Breast epithelium (tissue), 4 donors: Measurements from ENCODE around the gene MFSD6. TPM values are rescaled to one million over a fixed set of nuclear protein-coding genes. Genes with fewer than 3 reads are reported as not detected.

Experiments used
- DNase-seq, 2 donors: peaks; one replicate each; pipeline ENCODE4 v3.0.0-alpha.2; 2019; ENCODE audit warnings: low spot score in 2 of 2
- H3K27ac ChIP-seq, 2 donors: fragments of 200-600 bp; sonication (generic) in 1 of 2; one replicate each; pipeline ENCODE4 v1.5.1; 2016 to 2019; ENCODE audit warnings: mild to moderate bottlenecking in 1 of 2
- H3K27me3 ChIP-seq, 2 donors: fragments of 200-600 bp; sonication (generic) in 1 of 2; one replicate each; pipeline versions ENCODE4 v1.5.1 to v1.6.0; 2017 to 2019; ENCODE audit warnings: control low read depth in 1 of 2, mild to moderate bottlenecking in 1 of 2
- H3K36me3 ChIP-seq: fragments of 200-600 bp; one replicate; pipeline ENCODE4 v1.5.1; 2019
- H3K4me1 ChIP-seq, 2 donors: fragments of 200-600 bp; sonication (generic); one replicate each; pipeline ENCODE4 v1.5.1; 2016 to 2019; ENCODE audit warnings: control low read depth in 1 of 2
- H3K4me3 ChIP-seq, 3 donors: fragments of 200-600 bp; sonication (generic); 1 replicate in 2 of 3; 2 replicates in 1 of 3; pipeline ENCODE4 v1.5.1; 2016 to 2019; ENCODE audit warnings: mild to moderate bottlenecking in 3 of 3, moderate library complexity in 2 of 3
- H3K9me3 ChIP-seq, 2 donors: fragments of 200-600 bp; sonication (generic) in 1 of 2; one replicate each; pipeline ENCODE4 v1.5.1; 2016 to 2019; ENCODE audit warnings: control low read depth in 1 of 2
- POLR2A ChIP-seq: fragments of 450-650 bp; IDR thresholded peaks from one replicate; pipeline ENCODE4 v1.6.1; 2016; ENCODE audit warnings: antibody characterized with exemption, mild to moderate bottlenecking, moderate library complexity
- POLR2AphosphoS5 ChIP-seq, 3 donors: sonication (generic); formaldehyde crosslinking; IDR thresholded peaks; one replicate each; pipeline ENCODE4 v1.6.1; 2017; ENCODE audit warnings: antibody characterized with exemption in 3 of 3
- intact Hi-C: fragments of 100-400 bp; cut with DNase I; formaldehyde crosslinking; loops from one replicate; pipeline ENCODE4 v1.15.1; 2023; ENCODE audit warnings: low total_unique reads
- total RNA-seq, 3 donors: library from RNA; depleted of rRNA; stranded (reverse); fragments of >200 nt; gene quantifications; one replicate each; pipeline ENCODE4 v1.1.0, GENCODE V29; 2016
- TF ChIP-seq, protein P1 (sequence below), 3 donors: fragments of 450-650 bp; IDR thresholded peaks; one replicate each; pipeline ENCODE4 v1.5.1; 2016 to 2017; ENCODE audit warnings: antibody characterized with exemption in 3 of 3, mild to moderate bottlenecking in 3 of 3, moderate library complexity in 3 of 3

Gene MFSD6
- total RNA-seq, 3 donors from 2014 or later = 52.0 to 180 (median 92.4) TPM

DNA sequence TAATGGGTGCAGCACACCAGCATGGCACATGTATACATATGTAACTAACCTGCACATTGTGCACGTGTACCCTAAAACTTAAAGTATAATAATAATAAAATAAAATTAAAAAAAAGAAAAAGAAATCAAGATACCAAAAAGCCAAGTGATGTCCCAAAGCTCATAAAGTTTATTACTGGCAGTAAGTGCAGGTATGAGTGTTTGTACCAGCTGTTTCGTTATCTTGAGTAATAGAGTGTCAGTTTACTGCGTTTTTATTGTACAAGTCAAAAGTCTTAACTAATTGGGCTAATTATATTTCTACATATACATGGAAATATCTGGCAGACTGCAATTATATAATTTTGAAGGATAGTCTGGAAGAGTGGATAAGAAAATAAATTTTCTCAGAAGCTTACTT lies 41.8 kb downstream of the MFSD6 start:
- H3K36me3 ChIP-seq = no peaks in the 10 kb centered on the region
- DNase-seq = no peak
- no peaks in the 10 kb centered on the region for H3K4me1 ChIP-seq
- no peak for TF ChIP-seq POLR2A
- TF ChIP-seq, protein P1, sequence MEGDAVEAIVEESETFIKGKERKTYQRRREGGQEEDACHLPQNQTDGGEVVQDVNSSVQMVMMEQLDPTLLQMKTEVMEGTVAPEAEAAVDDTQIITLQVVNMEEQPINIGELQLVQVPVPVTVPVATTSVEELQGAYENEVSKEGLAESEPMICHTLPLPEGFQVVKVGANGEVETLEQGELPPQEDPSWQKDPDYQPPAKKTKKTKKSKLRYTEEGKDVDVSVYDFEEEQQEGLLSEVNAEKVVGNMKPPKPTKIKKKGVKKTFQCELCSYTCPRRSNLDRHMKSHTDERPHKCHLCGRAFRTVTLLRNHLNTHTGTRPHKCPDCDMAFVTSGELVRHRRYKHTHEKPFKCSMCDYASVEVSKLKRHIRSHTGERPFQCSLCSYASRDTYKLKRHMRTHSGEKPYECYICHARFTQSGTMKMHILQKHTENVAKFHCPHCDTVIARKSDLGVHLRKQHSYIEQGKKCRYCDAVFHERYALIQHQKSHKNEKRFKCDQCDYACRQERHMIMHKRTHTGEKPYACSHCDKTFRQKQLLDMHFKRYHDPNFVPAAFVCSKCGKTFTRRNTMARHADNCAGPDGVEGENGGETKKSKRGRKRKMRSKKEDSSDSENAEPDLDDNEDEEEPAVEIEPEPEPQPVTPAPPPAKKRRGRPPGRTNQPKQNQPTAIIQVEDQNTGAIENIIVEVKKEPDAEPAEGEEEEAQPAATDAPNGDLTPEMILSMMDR (IDR thresholded peaks at IDR 0.05) = no peak
- TF ChIP-seq POLR2AphosphoS5 (IDR thresholded peaks at IDR 0.05) = no peak
- H3K27ac ChIP-seq = no peak overlapping the region
- no peak overlapping the region for H3K4me3 ChIP-seq
- intact Hi-C loops = no loop called here
- no peaks in the 10 kb centered on the region for H3K9me3 ChIP-seq
- no peaks in the 10 kb centered on the region for H3K27me3 ChIP-seq

- TF ChIP-seq POLR2A = no peak
- TF ChIP-seq POLR2AphosphoS5 (IDR thresholded peaks at IDR 0.05) = no peak
- TF ChIP-seq, protein P1 (IDR thresholded peaks at IDR 0.05) = no peak
- DNase-seq = no peak
- H3K9me3 ChIP-seq = no peaks in the 10 kb centered on the region
- intact Hi-C loops = no loop called here
- no peak overlapping the region for H3K27ac ChIP-seq
- H3K4me3 ChIP-seq = no peak overlapping the region
- no peaks in the 10 kb centered on the region for H3K4me1 ChIP-seq
- no peaks in the 10 kb centered on the region for H3K27me3 ChIP-seq
- H3K36me3 ChIP-seq = no peaks in the 10 kb centered on the region
These were observed 42.2 kb downstream of the MFSD6 start for GRCh38 chr2:190450363-190450762.

GRCh38 chr2:190451561-190452176 lies 43.5 kb downstream of the MFSD6 start:
- H3K27ac ChIP-seq = no peak overlapping the region
- TF ChIP-seq POLR2AphosphoS5 (IDR thresholded peaks at IDR 0.05) (no peak), POLR2A (no peak)
- TF ChIP-seq, protein P1 (IDR thresholded peaks at IDR 0.05) = no peak

DNA sequence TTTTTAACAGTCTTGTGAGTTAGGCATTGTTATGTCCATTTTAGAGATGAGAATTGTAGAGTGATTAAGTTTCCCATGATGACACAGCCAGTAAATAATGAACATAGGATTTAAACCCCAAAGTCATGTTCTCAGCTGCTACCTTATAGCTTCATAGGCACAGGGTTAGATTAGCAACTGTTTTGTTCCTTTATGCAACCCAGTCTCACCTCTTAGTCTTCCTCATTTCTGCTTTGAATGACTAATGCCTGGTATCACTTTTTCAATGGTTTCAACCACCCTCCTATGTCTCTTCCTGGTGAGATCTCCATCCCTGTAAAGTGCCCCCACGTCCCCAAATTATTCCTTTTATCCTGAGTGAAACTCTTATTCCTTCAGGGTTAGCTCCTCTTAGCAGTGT lies 44.3 kb downstream of the MFSD6 start:
- Histone ChIP-seq H3K9me3 (no peaks in the 10 kb centered on the region), H3K27me3 (no peaks in the 10 kb centered on the region), H3K36me3 (no peaks in the 10 kb centered on the region), H3K4me3 (no peak overlapping the region), H3K4me1 (no peaks in the 10 kb centered on the region), H3K27ac (no peak overlapping the region)
- TF ChIP-seq POLR2A = no peak
- TF ChIP-seq, protein P1 (IDR thresholded peaks at IDR 0.05) = no peak
- TF ChIP-seq POLR2AphosphoS5 (IDR thresholded peaks at IDR 0.05) = no peak
- intact Hi-C loops = no loop called here
- no peak for DNase-seq

More at GRCh38 chr2:190451561-190452176, 43.5 kb downstream of the MFSD6 start:
- Histone ChIP-seq H3K4me1 (no peaks in the 10 kb centered on the region), H3K4me3 (no peak overlapping the region), H3K9me3 (no peaks in the 10 kb centered on the region), H3K27me3 (no peaks in the 10 kb centered on the region), H3K36me3 (no peaks in the 10 kb centered on the region)
- intact Hi-C loops = no loop called here
- DNase-seq = no peak

DNA sequence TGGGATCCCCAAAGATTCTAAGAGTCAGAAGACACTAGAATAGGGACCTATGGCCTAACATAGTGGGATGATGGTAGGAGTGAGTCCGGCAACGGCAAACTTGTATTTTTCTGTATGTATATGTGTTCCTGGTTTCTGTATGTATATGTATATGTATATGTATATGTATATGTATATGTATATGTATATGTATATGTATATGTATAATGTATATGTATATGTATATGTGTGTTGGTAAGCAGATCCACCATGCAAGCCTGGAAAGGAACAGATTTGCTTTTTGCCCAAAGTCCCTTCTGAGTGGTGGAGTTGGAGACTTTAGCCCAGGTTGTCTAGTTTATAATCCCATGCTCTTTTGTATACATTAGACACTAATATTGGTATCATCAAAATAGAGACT lies 46.6 kb downstream of the MFSD6 start:
- no peak for DNase-seq
- TF ChIP-seq POLR2AphosphoS5 (IDR thresholded peaks at IDR 0.05) (no peak), POLR2A (no peak)
- TF ChIP-seq, protein P1 (IDR thresholded peaks at IDR 0.05) = no peak
- Histone ChIP-seq H3K36me3 (no peaks in the 10 kb centered on the region), H3K27me3 (no peaks in the 10 kb centered on the region), H3K9me3 (no peaks in the 10 kb centered on the region), H3K4me1 (no peaks in the 10 kb centered on the region), H3K4me3 (no peak overlapping the region), H3K27ac (no peak overlapping the region)
- intact Hi-C loops = no loop called here
